Esophagus mucosa (tissue), 1 donor: ENCODE measurements around the gene TENM3. TPM values are rescaled to one million over a fixed set of nuclear protein-coding genes. Genes with fewer than 3 reads are reported as not detected.
A peak's percentile ranks its signal among the peaks of the same experiment; 100 is the strongest.

Experiments used
- ATAC-seq: fragments of 200-7000 bp; cut with Tn5 transposase; one replicate; pipeline ENCODE4 v1.9.1; 2020
- total RNA-seq: library from RNA; stranded (reverse); gene quantifications from one replicate; pipeline ENCODE4 v1.2.4, GENCODE V29; 2023
- donor health status: DM: yes; HTN: yes; CAD: no.

Gene TENM3
- total RNA-seq, 1 donor from 2014 or later: 3.6 TPM

GRCh38 chr4:182411391-182411790 lies 168.2 kb downstream of the TENM3 start:
- ATAC-seq: no peak

DNA sequence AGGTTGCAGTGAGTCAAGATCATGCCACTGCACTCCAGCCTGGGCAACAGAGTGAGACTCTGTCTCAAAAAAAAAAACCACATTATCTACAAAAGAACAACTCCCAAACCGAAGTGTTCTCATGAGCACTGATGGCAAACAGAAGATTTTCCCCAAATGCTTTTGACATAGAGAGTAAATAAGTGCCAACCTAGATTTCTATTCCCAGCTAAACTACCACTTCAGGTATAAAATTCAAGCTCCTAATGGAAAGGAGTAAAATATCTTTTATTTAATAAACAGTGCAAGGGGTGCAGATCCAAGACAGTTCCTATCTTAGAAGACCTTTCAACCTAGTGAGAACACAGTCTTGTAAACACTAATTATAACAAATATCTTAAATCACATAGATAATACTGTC lies 170.3 kb downstream of the TENM3 start:
- no peak for ATAC-seq

- no peak for ATAC-seq
These were observed 171.9 kb downstream of the TENM3 start for GRCh38 chr4:182415116-182415515.

DNA sequence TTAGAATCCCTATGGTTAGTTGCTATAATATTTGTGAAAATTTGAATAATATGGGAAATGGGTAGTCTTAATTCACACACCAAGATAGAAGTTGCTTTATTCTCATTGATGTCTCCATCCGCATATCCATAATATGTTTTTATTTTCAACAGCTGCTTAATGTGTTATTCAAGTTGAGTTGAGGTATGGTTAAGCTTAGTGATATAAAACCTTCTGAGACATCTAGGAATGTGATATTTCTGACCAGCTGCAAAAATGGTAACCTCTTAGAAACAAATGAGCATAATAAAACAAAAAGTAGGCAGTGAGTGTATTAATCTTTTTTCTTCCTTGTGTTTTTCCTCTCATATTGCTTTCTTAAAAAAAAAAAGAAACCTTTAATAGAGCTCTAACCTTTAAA lies 172.9 kb downstream of the TENM3 start:
- no peak for ATAC-seq

GRCh38 chr4:182418054-182418734 lies 175.0 kb downstream of the TENM3 start:
- no peak for ATAC-seq

- ATAC-seq: no peak
These were observed 177.0 kb downstream of the TENM3 start for GRCh38 chr4:182420189-182420588.

DNA sequence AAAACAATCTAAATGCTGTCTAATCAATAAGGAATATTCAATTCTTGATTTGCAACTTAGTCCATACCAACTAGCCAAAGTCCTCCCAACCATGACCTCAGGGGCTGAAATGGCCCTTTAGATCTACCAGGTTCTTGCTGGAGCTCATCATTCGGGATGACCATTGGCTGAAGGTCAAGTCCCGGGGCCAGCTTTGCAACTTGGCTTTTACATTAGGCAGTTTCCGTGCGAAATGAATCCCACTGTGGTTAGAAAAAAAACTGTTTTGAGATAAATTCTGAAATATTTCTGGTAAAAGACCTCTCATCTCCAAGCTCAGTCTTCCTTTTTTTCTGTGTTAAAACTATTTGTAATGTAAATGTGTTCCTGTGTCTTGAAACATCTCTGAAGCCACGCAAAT lies 178.6 kb downstream of the TENM3 start:
- no peak for ATAC-seq

GRCh38 chr4:182425302-182425701 lies 182.1 kb downstream of the TENM3 start:
- ATAC-seq: no peak

DNA sequence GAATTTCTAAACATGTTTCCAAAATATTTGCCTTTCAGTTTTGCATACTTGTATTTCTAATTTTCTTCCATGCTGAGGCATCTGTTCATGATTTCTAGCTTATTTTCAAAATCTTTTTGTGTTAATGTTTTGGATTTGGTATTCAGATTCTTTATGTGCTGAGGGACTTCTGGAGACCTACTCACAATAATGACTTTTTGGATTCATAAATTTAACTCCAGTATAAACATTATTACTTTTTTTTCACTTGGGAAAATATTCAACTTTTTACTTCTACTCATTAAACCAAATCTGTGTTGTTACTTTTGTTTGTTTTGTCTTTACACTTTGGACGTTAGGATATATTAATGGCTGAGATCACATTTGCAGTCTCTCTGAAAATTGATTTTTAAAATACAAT lies 183.7 kb downstream of the TENM3 start:
- ATAC-seq: no peak

GRCh38 chr4:182427554-182427953 lies 184.4 kb downstream of the TENM3 start:
- no peak for ATAC-seq

DNA sequence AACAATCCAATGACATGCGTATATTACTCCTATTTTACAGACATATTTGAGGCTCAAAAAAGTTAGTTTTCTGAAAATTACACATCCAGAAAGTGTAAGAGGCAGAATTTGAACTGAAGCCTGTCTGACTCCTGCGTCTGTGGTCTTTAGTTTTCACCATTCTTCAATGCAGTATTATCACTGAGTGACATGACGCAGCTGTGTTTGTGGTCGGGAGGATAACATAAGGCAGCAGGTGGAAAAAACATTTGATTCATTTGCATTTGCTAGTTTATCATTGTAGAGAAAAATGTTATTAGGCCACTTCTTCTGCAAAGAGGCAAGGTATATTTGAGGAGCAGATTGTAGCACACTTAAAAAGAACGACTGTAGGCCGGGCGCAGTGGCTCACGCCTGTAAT lies 186.7 kb downstream of the TENM3 start:
- ATAC-seq: no peak

- ATAC-seq: no peak
These were observed 189.6 kb downstream of the TENM3 start for GRCh38 chr4:182432819-182433218.

- ATAC-seq: no peak
These were observed 191.5 kb downstream of the TENM3 start for GRCh38 chr4:182434720-182435119.

- ATAC-seq: no peak
These were observed 192.2 kb downstream of the TENM3 start for GRCh38 chr4:182435401-182435800.

DNA sequence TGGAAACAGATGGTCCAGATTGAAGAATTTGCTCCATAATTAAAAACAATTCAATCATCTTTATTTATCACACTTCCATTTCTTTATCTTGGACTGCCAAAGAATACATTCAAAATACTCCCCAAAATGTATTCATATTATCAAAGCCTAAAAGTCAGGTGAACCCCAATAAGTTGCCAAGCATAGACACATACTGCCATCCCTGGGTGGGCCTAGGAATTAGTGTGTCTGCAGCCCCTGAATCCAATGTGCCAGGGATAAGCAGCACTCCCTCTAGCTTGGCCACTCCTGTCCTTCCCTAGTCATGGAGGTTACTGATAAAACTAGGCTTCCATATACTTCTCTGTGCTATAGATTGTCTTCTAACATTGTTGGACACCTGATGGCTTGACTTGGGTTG lies 199.9 kb downstream of the TENM3 start:
- ATAC-seq: no peak

DNA sequence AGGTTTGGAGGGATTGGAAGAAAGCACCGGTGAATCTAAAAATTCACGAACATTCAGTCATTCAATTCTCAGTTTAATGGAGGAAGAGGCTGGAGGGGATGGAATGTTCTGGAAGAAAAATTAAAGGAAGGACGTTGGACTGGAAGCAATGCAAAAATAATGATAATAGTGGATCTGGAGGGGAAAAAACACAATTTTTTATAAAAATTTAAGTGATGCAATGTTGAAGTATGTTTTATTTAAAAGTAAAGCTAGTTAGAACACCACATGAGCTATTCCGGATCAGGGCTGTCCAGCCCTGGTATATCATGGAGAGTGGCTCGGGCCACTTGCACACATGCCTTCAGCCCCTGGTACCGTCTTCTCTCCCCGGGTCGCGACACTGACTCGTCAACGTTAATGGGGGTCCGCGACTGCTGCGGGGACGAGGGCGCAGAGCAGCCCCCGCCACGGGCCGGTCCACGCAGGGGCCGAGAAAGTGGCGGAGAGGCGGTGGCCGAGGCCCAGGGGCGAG lies 204.6 kb downstream of the TENM3 start:
- peak; percentile 16 for ATAC-seq

GRCh38 chr4:182448281-182449151 lies 205.3 kb downstream of the TENM3 start:
- peak; percentile 99 for ATAC-seq

- ATAC-seq: no peak
These were observed 206.2 kb downstream of the TENM3 start for GRCh38 chr4:182449186-182449929.

DNA sequence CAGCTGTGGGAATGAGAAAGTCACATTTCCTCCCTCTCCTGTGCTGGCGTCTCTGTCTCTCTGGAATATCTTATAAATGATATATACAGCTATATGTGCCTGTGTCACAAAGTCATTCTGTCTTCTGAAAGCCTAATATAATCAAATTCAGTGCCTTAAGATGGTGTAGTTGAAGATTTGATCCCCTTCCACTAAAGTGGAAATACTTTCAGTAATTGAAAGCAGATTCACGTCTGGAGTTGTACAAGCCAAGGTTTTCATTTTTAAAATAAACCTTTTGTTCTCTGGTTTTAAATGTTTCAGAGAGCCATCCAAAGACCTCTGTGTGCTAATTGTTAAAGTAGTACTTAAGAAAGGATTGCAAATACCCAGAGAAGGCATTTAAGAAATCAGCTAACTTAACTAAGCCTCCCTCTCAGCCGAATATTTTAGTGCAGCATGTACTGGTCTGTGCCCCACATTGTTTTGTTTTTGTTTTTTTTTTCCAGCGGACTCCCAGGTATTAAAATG lies 206.8 kb downstream of the TENM3 start:
- no peak for ATAC-seq

DNA sequence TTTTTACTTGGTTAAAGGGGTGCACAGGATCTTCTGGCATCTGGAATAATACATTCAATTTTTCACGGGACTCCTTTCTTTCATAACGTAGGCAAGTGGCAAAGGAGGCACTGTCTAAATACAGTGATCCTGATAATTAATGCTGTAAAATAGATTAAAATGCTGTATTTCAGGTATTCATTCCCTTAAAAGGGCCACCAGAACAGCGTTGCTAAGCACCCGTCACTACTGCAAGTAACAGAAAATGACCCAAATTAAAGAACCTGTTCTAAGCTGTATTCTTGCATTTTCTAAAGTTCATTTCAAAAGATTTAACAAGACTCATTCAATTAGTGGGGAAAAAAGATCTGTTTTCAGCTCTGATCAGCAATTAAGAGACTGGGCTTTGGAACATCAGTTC lies 208.2 kb downstream of the TENM3 start:
- ATAC-seq: no peak

- ATAC-seq: no peak
These were observed 210.6 kb downstream of the TENM3 start for GRCh38 chr4:182453830-182454229.

DNA sequence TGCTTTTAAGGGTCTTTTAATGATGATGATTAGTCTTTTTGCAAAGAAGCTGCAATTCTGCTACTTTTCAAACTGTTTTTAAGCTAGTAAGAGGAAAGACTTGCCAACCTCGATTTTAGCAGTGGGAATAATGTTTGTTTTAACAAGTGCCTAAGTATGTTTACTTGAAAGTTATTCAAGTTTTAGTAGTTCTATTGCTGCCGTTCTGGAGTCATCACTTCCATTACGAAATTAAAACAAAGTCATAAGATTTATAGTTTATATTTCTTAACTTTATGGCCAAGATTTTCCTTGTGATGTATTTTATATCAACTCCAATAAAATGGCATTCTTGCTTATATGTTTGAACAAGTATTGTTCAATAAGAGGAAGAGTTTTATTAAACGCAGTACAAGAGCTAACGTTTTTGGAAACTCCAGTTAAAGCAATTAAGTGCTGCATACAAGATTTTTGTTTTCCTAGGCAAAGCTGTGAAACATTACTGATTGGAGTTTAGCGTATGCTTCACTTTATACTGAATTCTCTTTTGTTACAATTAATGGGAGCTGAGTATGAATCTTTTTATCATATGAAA lies 211.3 kb downstream of the TENM3 start:
- ATAC-seq: no peak

GRCh38 chr4:182465114-182465513 lies 221.9 kb downstream of the TENM3 start:
- ATAC-seq: no peak
